ENCODE results near the gene TSC2. TPM values are rescaled to one million over a fixed set of nuclear protein-coding genes. Genes with fewer than 3 reads are reported as not detected.

Gene TSC2
- total and polyA plus RNA-seq, 2 of the 13 experiments (the other 11 are each of a cell fraction or from before 2014, with no cell fraction given) = 19.6 to 40.4 TPM

DNA sequence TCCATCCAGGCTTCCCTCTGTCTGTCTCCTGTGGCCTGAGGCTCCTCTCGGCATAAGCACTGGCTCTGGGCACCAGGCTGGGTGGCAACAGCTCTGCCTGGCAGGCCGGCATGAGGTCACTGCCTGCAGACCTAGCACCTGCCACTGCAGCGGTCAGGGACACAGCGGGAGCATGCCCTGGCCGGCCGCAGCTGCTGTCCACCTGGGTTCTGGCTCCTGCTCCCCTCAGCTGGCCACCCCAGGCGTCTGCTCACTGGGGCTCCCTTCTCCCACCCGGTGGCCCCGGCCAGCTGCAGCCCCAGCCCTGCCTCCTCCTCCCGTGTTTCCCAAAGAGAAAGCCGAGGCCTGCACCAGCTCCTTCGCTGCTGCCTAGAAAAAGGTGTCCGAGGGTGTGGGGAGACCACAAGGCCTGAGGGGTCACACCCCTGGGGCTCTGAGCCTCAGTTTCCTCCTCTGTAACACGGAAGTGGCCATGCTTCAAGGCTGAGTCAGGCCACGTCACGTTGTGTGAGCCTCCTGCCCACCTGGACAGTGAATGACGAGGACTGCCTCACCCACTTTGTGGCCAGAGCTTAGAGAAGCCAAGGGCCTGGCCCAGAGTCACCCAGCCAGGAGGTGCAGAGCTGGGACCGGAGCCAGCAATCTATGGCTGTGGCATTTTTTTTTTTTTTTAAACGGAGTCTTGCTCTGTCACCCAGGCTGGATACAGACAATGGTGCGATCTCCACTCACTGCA is 6.8 kb upstream of the TSC2 start (continued):
- TF ChIP-seq ZBTB33 (CRISPR knock-in tag; IDR thresholded peaks at IDR 0.05) = peak; percentile 52; the same call in 1 of the 2 replicates
- 0 out of 2 replicates have a peak, but pooled peaks have one; percentile 44 for TF ChIP-seq ZBTB7A (CRISPR knock-in tag; IDR thresholded peaks at IDR 0.05)
- no peak for TF ChIP-seq SMARCC2 (IDR thresholded peaks at IDR 0.05)
- 0 out of 2 replicates have a peak, but pooled peaks have one; percentile 26 for TF ChIP-seq HES4 (CRISPR knock-in tag; IDR thresholded peaks at IDR 0.05; ENCODE audit: borderline replicate concordance)
- TF ChIP-seq ZNF777 (CRISPR knock-in tag; IDR thresholded peaks at IDR 0.05) = no peak
- no peak for TF ChIP-seq ATM (IDR thresholded peaks at IDR 0.05; ENCODE audit: borderline replicate concordance)
- TF ChIP-seq AKAP8 (CRISPR knock-in tag; IDR thresholded peaks at IDR 0.05) = 0 out of 2 replicates have a peak, but pooled peaks have one; percentile 33
- TF ChIP-seq RBFOX2 (IDR thresholded peaks at IDR 0.05; ENCODE audit: low read depth, low read length) = peak; percentile 60

DNA sequence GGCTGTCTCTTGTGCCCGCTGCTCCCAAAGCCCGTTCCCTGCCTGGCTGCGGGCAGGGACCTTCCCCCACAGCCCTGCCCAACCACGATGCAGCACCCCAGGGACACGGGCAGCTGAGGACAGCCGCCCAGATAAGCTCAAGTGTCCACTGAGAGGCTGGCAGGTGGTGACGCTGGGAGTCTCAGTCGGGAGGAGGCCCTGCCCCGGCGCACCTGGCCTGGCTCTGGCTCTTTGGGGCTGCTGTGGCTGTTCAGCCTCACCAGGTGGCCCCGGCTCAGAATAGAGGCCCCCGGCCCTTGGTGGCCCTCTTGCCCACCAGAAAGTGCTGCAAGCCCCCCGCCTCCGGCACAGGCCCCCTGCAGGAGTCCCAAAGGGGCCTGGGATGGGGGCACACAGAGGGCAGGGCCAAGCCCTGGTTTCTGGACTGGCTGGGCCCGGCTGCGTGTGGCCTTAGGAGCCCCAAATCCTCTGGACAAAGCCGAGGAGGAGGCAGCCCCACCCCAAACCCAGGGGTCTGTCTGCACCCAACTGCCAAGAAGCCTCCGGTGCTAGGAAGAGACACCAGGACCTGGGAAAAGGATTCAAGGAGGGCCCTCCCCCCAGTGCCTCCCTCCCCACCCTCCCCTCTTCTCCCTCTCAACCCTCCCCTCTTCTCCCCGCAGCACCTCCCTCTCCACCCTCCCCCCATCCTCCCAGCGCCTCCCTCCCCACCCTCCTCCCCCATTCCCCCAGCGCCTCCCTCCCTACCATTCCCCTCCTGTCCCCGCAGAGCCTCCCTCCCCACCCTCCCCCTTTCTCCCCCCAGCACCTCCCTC is 5.4 kb upstream of the TSC2 start:
- H3K4me2 ChIP-seq (ENCODE audit: low read depth, low read length) = no peak overlapping the region
- no peak for DNase-seq (ENCODE audit: low spot score)

More for the DNA sequence above, 5.4 kb upstream of the TSC2 start:
- peaks cover 11% of the 10 kb centered on the region for H3K79me2 ChIP-seq (ENCODE audit: insufficient read depth, low read length)
- H3K27ac ChIP-seq (ENCODE audit: extremely low read length, insufficient read depth, low read length) = no peak overlapping the region
- H4K20me1 ChIP-seq (ENCODE audit: insufficient read depth, low read length) = no peaks in the 10 kb centered on the region
- H3K4me1 ChIP-seq (ENCODE audit: insufficient read depth, low read length) = peaks cover 63% of the 10 kb centered on the region
- intact Hi-C loops (cut with micrococcal nuclease; ENCODE audit: unreplicated experiment) = no loop called here
- ATAC-seq = no peak
- FAIRE-seq = no peak
- no peaks in the 10 kb centered on the region for H3K9me3 ChIP-seq (ENCODE audit: low read length)
- ChIA-PET CTCF (ENCODE audit: low intra/inter-chr PET ratio, low total read pairs) (no interaction called here), POLR2A (no interaction called here)
- peak; percentile 73 for TF ChIP-seq AGO2 (optimal IDR thresholded peaks at IDR 0.05; ENCODE audit: low read depth, low read length)
- no peak for TF ChIP-seq STAG1 (CRISPR knock-in tag; IDR thresholded peaks at IDR 0.05)
- TF ChIP-seq ARHGAP35 (CRISPR knock-in tag; IDR thresholded peaks at IDR 0.05; ENCODE audit: borderline replicate concordance) = no peak
- TF ChIP-seq NCOA2 (CRISPR knock-in tag; IDR thresholded peaks at IDR 0.05) = no peak
- TF ChIP-seq BATF2 (CRISPR knock-in tag; IDR thresholded peaks at IDR 0.05) = no peak
- no peak for TF ChIP-seq TSC22D2 (CRISPR knock-in tag; IDR thresholded peaks at IDR 0.05; ENCODE audit: borderline replicate concordance)
- TF ChIP-seq RBFOX2 (IDR thresholded peaks at IDR 0.05; ENCODE audit: low read depth, low read length) = peak; percentile 43; the same call in 1 of the 2 replicates
- H3K9ac ChIP-seq (ENCODE audit: insufficient read depth, low read depth, low read length) = no peak overlapping the region
- no peak overlapping the region for H3K4me3 ChIP-seq (replicated peaks in 1 of 3; ENCODE audit: insufficient read depth in 1 of 3, low read depth in 2 of 3, low read length in 3 of 3)
- no TSS peak for BruUV-seq (replicated peaks)
- in situ Hi-C loops (cut with HindIII; ENCODE audit: extremely low pct_ligation_motif_present, low pct_unique_long_range_greater_than_20kb) = no loop called here
- WGBS (ENCODE audit: low lambda C conversion rate) = 92% methylated on average over 11 of the region's 22 CpGs
- H3K27me3 ChIP-seq (ENCODE audit: control insufficient read depth in 1 of 2, insufficient read depth in 2 of 2, low read length in 2 of 2) = no peaks in the 10 kb centered on the region; a peak in 1 of 5 replicates
- H3K36me3 ChIP-seq (replicated peaks in 1 of 2; ENCODE audit: control insufficient read depth in 1 of 2, insufficient read depth in 2 of 2, low read length in 2 of 2) = peaks cover under 1 to 1% of the 10 kb centered on the region in 2 experiments; a peak in 4 of 5 replicates
- no peak overlapping the region for H2AFZ ChIP-seq (ENCODE audit: low read length)
